NCI-H748 (cell line): Measurements from ENCODE around the gene SLC37A1.

Source experiments
- DNase-seq: peaks from one replicate; lab custom pipeline; 2025; ENCODE audit not compliant: unreplicated experiment; lab: John Stamatoyannopoulos, UW

Gene SLC37A1

DNA sequence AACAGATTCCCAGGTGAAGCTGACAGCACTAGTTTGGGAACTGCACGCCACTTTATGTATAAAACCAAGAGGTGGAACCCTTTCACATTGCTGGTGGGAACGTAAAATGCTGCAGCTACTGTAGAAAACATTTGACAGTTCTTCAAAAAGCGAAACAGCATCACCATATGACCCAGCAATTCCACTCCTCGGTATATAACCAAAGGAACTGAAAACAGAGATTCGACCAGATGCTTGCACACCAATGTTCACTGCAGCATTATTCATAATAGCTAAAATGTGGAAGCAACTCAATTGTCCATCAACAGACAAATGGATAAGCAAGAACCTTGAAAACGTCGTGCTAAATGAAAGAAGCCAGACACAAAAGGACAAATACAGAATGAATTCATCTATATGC lies 35.1 kb upstream of the SLC37A1 start:
- DNase-seq, result no peak

DNA sequence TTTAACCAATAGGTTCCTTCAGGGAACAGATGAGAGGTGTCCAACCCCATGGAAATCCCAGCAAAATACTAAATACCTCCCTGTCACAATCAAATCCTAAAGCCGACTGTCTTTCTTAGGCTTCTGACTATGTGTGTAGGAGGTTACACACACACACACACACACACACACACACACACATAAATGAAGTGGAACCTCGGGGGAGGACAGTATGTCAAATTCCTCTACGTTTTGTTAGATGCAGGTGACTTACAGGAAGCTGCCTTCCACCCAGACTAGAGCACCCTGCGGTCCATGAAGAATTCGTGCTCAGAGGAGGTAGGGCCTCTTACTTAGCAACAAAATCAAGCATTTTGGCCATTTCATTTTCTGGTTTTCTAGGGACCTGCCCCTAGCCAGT lies 34.1 kb upstream of the SLC37A1 start:
- DNase-seq, result no peak

DNA sequence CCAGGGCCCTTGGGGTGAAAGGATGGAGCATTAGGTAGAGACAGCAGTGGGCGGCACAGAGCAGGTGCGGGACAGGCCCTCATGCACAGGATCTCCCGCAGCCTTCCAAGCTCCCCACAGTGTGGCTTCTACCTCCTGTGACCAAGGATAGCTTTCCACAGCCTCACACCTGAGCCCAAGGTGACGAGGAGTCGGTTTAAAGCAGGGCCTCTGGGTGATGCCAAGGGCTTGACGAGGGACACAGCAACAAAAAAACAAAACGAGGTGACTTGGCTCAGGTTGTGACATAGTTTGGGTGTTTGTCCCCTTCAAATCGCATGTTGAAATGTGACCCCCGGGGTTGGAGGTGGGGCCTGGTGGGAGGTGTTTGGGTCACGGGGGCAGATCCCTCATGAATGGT lies 32.9 kb upstream of the SLC37A1 start:
- no peak for DNase-seq

DNA sequence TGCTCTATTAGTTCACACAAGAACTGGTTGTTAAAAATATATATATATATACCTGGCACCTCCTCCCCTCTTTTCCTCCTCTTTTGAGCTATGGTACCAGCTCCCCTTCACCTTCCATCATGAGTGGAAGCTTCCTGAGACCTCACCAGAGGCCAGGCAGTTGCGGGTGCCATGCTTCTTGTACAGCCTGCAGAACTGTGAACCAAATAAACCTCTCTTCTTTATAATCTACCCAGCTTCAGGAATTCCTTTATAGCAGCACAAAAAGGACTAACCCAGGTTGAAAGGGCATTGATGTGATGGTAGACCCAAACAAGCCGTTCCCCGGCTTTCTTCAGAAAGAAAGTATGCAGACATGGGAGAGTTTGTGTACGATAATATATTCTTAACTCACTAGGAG lies 32.5 kb upstream of the SLC37A1 start:
- no peak for DNase-seq

DNA sequence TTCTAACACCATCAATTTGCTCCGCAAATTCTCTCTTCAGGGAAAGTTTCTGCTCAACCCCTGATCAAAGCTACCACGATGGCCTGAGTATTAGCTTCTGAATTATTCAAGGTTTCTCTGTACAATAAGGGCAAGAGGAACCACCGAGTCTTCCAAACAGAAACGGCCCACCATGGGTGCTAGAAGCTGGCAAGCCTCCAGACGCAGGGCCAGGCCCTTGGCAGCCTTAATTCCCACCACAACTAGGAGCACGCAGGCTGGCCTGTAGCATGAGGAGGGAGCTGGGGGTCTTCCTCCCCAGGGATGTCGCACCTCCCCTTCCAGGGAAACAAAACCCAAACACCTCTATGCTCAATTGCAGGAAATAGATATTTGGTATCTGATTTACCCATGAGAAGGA lies 28.7 kb upstream of the SLC37A1 start:
- DNase-seq, result no peak

DNA sequence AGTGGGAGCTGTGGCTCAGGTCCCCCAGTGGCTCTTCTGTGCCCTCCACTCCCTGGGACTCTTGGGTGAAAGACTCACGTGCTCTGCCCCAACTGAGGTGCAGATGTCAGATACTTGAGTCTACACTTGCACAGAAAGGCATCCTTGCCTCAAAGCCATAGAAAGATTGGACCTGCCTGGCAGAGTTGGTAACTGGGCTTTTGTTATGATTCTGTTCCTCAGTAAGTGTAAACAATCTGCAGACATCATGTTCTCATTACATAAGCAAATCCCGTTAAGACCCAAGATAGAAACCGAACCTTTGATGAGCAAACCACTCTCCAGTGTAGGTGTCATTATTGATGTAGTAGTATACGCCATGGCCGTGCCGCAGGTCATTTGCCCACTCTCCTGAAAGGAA lies 27.6 kb upstream of the SLC37A1 start:
- no peak for DNase-seq

DNA sequence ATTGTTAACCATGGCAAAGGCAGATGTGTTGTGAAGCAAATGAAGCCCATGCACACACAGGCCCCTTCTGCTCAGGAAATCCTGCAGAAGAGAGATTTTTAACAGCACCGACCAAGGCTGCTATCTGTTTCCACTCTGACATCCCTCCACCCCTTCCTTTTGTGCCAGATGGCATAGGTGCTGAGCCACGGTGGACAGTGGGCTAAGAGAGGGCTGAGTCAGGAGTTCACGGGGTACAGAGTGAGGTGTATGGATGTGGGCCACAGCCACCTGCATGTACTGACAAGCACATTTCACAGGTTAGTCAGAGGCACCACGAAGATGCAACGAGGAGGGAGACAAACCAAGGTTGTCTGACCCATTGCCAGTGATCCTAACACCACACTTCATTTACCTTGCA lies 27.1 kb upstream of the SLC37A1 start:
- no peak for DNase-seq

DNA sequence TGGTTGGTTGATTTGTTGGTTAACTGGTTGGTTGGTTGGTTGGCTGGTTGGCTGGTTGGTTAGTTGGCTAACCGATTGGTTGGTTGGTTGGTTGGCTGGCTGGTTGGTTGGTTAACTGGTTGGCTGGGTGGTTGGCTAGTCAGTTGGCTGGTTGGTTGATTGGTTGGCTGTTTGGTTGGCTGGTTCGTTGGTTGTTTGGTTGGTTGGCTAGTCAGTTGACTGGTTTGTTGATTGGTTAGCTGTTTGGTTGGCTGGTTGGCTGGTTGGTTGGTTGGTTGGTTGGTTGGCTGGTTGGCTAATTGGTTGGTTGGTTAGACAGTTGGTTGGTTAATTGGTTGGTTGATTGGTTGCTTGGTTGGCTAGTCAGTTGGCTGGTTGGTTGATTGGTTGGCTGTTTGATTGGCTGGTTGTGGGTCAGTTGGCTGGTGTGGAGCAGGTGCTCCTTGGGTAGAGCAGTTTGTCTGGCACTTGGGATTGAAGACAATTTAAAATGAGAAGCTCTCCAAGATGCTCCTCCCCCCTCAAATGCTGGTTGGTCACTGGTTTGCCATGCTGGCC lies 24.6 kb upstream of the SLC37A1 start:
- no peak for DNase-seq

DNA sequence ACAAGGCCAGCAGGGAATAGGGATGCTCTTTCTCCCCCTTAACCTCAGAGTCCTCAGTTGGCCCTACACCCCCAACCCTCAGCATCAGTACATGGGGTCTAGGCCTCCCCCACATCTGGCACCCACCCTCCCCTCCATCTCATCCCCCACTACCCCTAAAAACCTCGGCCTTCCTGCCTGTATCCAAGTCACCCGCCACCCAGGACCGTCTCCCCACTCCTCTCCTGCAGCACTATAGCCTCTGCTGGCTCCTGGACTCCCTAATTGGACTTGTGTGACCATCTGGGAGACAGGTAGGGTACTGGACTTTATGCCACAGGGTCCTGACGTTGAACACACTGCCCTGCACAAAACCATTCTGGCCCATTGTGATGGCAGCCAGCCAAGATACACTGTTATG lies 23.7 kb upstream of the SLC37A1 start:
- no peak for DNase-seq

DNA sequence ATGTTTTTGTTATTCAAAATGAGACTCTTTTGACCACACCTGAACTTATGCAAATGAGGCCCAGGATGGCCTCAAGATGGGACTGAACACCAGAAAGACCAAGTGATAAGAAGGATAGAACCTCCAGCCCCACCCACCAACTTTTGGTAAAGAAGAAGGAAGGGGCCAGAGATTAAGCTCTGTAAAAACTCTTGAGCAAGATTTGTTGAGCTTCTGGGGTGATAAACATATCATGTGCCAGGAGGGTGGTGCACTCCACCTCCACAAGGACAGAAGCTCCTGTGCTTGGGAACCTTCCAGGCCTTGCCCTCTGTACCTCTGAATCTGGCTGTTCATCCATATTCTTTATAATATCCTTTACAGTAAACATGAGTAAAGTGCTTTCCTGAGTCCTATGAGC lies 22.9 kb upstream of the SLC37A1 start:
- no peak for DNase-seq

DNA sequence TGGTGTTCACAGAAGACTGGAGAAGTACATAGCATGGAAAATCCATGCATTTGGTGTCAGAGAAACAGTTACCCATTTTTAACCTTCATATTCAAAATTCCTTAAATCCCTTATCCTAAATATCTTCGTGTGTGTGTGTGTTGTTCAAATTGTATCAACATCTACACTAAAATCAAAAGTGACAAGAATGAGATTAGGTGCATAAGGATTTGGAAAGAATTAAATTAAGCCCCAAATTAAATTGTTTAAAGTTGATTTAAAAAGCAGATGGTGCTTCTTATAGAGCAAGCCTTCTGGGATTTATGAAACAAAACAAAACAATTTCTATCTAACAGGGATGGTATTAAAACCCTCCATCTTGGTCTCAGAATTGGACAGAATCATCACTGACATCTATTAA lies 22.3 kb upstream of the SLC37A1 start:
- DNase-seq, result no peak

DNA sequence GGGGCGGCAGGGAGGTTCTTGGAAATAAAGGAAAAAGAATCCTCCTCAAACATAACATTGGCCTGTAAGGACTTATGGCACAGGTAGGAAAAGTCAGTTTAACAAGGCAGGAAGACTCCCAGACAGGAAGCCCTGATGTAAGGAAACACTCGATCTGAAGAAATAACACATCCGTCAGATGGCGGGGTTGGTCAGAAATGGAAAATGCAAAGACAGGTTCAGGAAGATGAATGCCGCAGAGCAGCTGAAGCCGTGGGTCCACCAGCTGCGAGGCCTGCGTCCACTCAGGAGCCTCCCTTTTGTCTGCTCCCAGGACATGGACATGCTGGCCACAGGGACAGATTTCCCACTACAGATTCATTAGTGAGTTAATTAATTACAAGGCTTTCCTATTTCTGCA lies 21.5 kb upstream of the SLC37A1 start:
- DNase-seq, result no peak

DNA sequence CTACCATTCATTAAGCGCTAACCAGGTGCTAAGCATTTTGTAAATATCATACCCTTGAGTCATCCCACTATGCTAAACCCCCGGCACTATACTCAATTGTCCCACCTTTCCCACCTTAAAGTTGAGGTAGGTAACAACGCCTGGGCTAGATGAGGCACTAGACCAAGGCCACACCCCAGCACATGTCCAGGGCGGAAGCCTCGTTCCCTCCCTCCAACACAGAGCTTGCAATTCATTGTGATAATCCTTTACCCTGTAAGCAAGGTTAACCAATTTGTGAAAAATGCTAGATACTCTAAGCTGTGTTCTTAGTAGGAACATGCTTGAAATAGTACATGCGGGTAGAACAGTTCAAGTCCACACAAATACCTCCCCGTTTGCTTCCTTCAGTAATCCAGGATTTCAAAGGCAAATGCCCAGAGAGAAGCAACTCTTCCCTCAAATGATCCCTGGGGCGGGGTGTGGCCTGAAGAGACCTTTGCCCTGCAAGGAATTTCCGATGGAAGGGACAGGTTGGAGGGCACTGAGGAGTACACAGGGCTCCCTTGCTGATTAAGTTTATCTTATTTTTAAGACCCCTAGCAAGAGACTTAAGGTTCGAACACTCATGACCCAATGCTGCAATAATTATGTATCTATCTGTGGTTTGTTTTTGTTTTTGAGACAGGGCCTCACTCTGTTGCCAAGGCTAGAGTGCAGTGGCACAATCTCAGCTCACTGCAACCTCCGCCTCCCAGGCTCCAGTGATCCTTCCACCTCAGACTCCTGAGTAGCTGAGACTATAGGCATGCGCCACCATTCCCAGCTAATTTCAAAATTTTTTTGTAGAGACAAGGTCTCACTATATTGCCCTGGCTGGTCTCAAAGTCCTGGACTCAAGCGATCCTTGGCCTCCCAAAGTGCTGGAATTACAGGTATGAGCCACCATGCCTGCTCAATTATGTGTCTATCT lies 20.3 kb upstream of the SLC37A1 start:
- DNase-seq, result no peak

DNA sequence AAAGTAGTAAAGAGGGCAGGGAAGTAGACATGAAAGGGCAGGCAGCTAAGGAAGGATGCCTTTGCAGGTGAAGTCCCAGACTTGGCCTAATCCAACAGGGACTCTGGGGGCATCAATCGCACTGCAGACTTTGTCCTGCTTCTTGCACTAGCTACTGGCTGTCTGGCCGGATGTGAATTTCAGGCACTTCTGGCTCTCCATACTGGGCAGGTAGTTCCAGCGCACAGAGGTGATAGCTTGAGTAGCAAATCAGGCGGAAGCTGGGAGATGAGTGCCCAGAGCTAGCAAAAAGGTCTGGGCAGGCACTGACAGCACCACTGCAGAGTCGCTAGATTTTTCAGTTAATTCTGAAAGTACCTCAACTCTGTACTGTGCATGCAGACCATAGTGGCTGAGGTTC lies 18.6 kb upstream of the SLC37A1 start:
- no peak for DNase-seq

DNA sequence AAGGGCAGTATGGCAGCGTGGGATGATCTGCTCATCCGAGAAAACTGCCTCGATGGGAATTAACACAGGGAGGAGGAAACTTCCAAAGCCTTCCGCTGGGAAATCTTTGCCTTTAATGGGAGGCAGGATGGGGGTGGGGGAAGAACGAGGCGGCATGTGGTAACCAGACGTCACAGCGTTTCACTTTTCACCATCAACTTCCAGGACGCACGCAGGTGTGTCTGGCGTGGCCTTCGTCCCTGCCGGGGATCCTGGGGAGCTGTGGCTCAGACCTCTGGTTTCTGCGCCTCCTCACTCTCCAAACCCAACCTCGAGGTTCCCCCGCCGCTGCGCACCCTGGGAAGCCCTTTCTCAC lies 17.9 kb upstream of the SLC37A1 start:
- DNase-seq, result peak; percentile 88

DNA sequence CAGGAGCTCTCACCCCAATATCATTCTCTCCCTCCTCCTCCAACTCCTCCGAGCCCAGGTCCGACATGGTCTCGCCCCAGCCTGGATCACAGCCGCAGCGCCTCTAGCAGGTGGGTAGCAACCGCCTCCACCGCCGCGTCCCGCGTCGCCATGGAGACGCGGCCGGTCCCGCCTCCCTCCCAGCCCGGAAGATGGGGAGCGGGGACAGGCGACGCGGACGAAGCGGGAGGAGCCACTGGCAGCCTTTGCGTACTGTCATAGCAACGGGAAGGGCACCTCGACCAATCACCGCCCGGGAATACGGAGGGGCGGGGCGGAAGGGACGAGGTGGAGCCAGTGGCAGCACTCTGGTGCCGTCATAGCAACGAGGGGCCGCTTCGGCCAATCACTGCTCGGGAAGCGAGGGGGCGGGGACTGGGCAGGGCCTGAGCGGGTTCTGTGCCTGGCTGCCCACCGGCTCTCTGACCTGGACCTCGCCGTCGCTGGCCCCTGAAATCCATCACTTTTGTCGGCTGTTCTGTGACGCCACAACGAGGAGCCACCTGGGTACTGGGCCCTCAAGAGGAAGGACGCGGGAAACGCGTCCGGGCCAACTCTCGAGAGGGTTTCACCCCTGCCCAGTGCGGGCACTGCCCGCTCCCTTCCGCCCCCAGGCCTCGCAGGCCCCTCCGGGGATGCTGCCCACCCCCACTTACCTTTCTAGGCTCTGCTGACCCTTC lies 17.4 kb upstream of the SLC37A1 start, which contains the start of gene RSPH1:
RSPH1 (minus strand) TSS at position 105 of the 719 bp plus-strand sequence; CDS start at position 67, 38 bp downstream.
- DNase-seq, result peak; percentile 99

DNA sequence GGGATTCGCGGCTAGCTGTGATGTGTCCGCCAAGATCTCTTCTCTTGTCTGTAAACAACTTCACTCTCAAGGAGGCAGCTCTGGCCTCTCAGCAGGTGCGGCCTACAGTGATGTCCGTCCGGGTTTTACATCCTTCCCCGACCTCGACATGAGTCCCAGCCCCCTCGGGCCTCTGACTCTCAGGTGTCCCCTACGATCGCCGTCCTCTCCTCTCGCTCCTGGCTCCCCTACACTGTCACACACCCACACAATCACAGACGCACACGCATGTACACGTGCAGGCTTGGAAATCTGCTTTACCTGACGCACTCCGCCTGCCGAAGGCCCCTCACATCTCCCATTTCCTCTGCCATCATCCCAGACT lies 16.8 kb upstream of the SLC37A1 start:
- peak; percentile 54 for DNase-seq

DNA sequence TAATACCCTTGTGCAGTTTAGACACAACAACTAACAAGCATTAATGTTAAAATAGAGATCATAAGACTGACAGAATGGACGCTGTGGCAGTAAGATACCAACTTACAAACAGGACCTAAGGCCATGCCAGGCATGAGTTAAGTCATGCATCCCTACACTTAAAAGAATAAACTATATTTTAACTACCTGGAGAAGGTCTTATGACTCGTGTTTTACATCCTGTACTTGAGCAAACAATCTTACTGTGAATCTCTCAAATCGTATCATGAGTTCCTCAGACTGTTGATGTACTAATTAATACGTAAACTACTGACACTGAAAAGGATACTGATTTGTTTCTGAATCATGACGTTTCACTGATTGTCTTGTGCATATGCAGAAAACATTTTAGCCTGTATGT lies 15.6 kb upstream of the SLC37A1 start:
- no peak for DNase-seq

DNA sequence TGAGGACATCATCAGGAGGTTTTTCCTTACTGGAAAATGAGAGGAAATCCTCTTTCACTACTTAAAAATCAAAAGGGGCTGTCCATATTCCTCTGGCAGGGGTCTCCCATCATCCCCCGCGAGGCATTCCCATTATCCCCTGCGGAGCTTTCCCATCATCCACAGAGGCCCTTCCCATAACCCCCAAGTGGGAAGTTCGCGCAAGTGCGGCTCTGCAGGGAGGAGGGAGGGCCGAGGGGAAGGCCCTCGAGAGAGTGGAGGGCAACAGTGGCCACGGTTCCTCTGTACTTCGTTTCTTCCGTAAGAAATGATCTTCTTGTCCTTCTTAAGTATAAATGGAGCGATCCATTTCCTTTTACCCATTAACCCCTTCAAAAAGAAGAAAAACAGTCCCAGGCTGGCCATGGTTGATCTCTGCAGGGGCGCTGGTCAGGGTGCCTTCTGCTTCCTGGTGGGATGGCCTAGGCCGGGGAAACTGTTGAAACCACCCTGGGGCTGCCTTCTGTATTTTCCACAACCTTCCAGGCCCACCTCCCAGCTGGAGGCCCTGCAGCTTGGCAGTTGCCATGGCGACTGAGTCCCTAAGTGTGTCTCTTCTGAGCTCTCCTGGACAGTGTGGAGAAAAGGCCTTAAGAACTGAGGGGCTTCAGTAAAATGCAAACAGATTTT lies 14.1 kb upstream of the SLC37A1 start:
- DNase-seq, result peak; percentile 57

DNA sequence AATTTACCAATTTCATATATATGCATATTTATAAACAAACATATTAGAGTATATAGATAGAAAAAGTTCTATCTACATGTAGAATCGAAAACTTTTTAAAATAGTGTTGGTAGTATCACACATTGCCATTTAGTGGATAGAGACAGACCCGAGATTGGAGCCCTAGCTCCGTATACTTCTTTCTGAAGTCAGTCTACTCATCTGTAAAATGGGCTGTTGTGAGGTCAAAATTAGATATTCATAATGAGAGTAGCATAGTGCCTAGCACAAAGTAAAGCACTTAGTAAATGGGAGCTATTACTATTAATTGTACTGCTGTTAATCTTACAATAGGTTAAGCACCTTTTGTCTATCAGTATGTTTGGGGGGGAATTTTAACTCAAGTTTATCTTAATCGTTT lies 13.4 kb upstream of the SLC37A1 start:
- no peak for DNase-seq

DNA sequence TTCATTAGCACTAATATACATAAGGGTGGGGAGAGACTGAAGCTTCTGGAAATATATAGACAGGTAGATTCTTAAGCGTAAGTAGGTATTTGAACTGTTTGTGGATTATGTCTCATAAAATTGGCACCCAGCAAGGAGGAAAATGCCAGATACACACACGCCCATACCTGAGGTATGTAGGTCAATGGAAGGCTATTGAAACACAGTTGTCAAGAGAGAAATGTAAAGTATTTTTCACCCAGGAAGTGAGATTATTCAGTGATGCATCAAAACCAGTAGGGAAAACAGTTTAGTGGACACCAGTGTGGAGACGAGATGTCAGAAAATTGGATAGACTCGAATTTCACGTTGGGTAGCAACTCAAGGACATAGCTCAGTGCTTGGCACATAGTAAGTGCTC lies 12.9 kb upstream of the SLC37A1 start:
- DNase-seq, result no peak

DNA sequence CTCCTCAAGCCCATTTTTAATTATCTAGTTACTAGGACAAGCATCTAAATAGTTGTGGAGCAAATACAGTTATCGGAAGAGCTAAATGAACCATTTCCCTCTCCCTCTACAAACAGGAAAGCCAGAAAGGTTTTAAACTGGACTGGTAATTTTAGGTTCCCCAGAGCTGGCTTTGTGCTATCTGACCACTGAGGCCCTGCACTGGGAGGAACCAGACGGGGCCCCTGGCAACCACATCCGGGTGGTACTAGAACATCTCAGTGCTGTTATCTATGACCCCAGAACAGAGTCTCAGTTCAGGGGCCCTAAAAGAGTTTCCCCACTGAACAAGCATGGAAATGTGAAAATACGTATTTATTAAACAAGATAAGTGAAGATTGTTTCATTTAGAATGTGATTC lies 9.9 kb upstream of the SLC37A1 start:
- DNase-seq, result no peak
